Activated CD8-positive, alpha-beta T cell treated with anti-CD3 and anti-CD28 coated beads for 36 hours (primary cell): ENCODE measurements around the gene GTPBP3. TPM values are rescaled to one million over a fixed set of nuclear protein-coding genes. Genes with fewer than 3 reads are reported as not detected.

Source experiments
- ATAC-seq: fragments of 200-7000 bp; cut with Tn5 transposase; one replicate; pipeline ENCODE4 v1.10.0; 2021; ENCODE audit warnings: mild to moderate bottlenecking, moderate library complexity
- CTCF ChIA-PET: fragments of 350-600 bp; sonication (Branson Sonifier 250); formaldehyde crosslinking; loops from one replicate; lab custom pipeline; 2021; ENCODE audit warnings: antibody characterized with exemption; lab: Charles Lee
- POLR2A ChIA-PET: fragments of 350-600 bp; sonication (Branson Sonifier 250); formaldehyde crosslinking; loops from one replicate; lab custom pipeline; 2021; ENCODE audit warnings: antibody characterized with exemption; lab: Charles Lee
- DNase-seq: peaks from one replicate; pipeline ENCODE4 v3.0.0-alpha.2; 2020
- H3K27ac Mint-ChIP-seq: one replicate; pipeline ENCODE4 v1.8.0; 2021; ENCODE audit warnings: mild to moderate bottlenecking, mixed read lengths
- H3K27me3 Mint-ChIP-seq: one replicate; pipeline ENCODE4 v1.8.0; 2021; ENCODE audit warnings: mixed read lengths
- H3K36me3 Mint-ChIP-seq: one replicate; pipeline ENCODE4 v1.8.0; 2021; ENCODE audit warnings: low read depth, mixed read lengths
- H3K4me1 Mint-ChIP-seq: one replicate; pipeline ENCODE4 v1.8.0; 2021; ENCODE audit warnings: low read depth, mixed read lengths
- H3K4me3 Mint-ChIP-seq: one replicate; pipeline ENCODE4 v1.8.0; 2021; ENCODE audit warnings: mild to moderate bottlenecking, moderate library complexity, mixed read lengths
- H3K9me3 Mint-ChIP-seq: one replicate; pipeline ENCODE4 v1.8.0; 2021; ENCODE audit warnings: mixed read lengths
- CTCF ChIP-seq: fragments of 200-600 bp; IDR thresholded peaks from one replicate; pipeline ENCODE4 v1.8.0; 2022; ENCODE audit warnings: antibody characterized with exemption, mild to moderate bottlenecking
- intact Hi-C: fragments of 100-400 bp; cut with micrococcal nuclease; formaldehyde crosslinking; loops from one replicate; pipeline ENCODE4 v1.10.0; 2022
- total RNA-seq, 2 experiments: library from RNA; stranded (reverse); gene quantifications; one replicate each; pipeline ENCODE4 v1.2.3, GENCODE V29; 2021

The GTPBP3 gene
- total RNA-seq, 2 experiments from 2014 or later: 43.8 to 45.4 TPM

GRCh38 chr19:17380426-17381138 lies 43.2 kb downstream of the GTPBP3 start:
- Mint-ChIP-seq H3K27ac (no peak overlapping the region), H3K27me3 (peaks cover 5% of the 10 kb centered on the region), H3K4me1 (peaks cover 5% of the 10 kb centered on the region), H3K9me3 (no peaks in the 10 kb centered on the region), H3K36me3 (no peaks in the 10 kb centered on the region), H3K4me3 (no peak overlapping the region)
- intact Hi-C loops: no loop called here
- ATAC-seq (no peak), DNase-seq (no peak)
- ChIA-PET CTCF (interaction anchor here (1.0 kb wide), 2 partner anchors 74 to 88 kb away, joined by 3 to 4 read pairs; no protein-coding TSS in a partner anchor), POLR2A (no interaction called here)
- TF ChIP-seq CTCF: no peak

GRCh38 chr19:17385878-17386611 lies 48.7 kb downstream of the GTPBP3 start:
- intact Hi-C loops: loop anchor here (5.0 kb wide), 1 partner anchor 39 kb away; no protein-coding TSS in a partner anchor
- peaks cover 3% of the 10 kb centered on the region for H3K9me3 Mint-ChIP-seq
- H3K4me1 Mint-ChIP-seq: peaks cover 8% of the 10 kb centered on the region
- H3K27me3 Mint-ChIP-seq: peaks cover 5% of the 10 kb centered on the region
- peak; percentile 98 for TF ChIP-seq CTCF
- peak; percentile 58 for ATAC-seq
- POLR2A ChIA-PET: interaction anchor here (1.2 to 1.3 kb wide), 2 partner anchors 19 to 48 kb away, joined by 4 to 5 read pairs; partner anchors contain the start of genes BST2 and GTPBP3
- DNase-seq: peak; percentile 81
- H3K27ac Mint-ChIP-seq: no peak overlapping the region
- no peak overlapping the region for H3K4me3 Mint-ChIP-seq
- H3K36me3 Mint-ChIP-seq: no peaks in the 10 kb centered on the region
- CTCF ChIA-PET: interaction anchor here (0.6 to 4.5 kb wide), 37 partner anchors 8 to 143 kb away, joined by 3 to 25 read pairs (median 5); partner anchors contain the start of genes CCDC194, DDA1, MRPL34 and MVB12A

GRCh38 chr19:17389288-17389687 lies 51.9 kb downstream of the GTPBP3 start:
- ChIA-PET CTCF (interaction anchor here (0.7 to 4.0 kb wide), 17 partner anchors 10 to 124 kb away, joined by 3 to 20 read pairs (median 4); partner anchors contain the start of genes ABHD8, BABAM1, DDA1 and MVB12A), POLR2A (interaction anchor here (0.6 to 1.0 kb wide), 4 partner anchors 16 to 127 kb away, joined by 3 to 6 read pairs (median 4); partner anchors contain the start of gene BST2)
- ATAC-seq: no peak
- Mint-ChIP-seq H3K9me3 (peaks cover 3% of the 10 kb centered on the region), H3K27me3 (peaks cover 5% of the 10 kb centered on the region), H3K36me3 (no peaks in the 10 kb centered on the region), H3K4me1 (peaks cover 11% of the 10 kb centered on the region), H3K27ac (no peak overlapping the region), H3K4me3 (no peak overlapping the region)
- no peak for TF ChIP-seq CTCF
- intact Hi-C loops: loop anchor here (5.0 kb wide), 1 partner anchor 42 kb away; no protein-coding TSS in a partner anchor
- no peak for DNase-seq

- no peak for ATAC-seq
- peaks cover 3% of the 10 kb centered on the region for H3K9me3 Mint-ChIP-seq
- peak overlapping the region; percentile 81 for H3K4me3 Mint-ChIP-seq
- H3K36me3 Mint-ChIP-seq: no peaks in the 10 kb centered on the region
- DNase-seq: no peak
- peaks cover 5% of the 10 kb centered on the region for H3K27me3 Mint-ChIP-seq
- CTCF ChIA-PET: interaction anchor here (0.5 to 4.0 kb wide), 11 partner anchors 15 to 98 kb away, joined by 3 to 20 read pairs (median 4); partner anchors contain the start of genes ABHD8, BST2 and MVB12A
- no peak for TF ChIP-seq CTCF
- H3K27ac Mint-ChIP-seq: no peak overlapping the region
- POLR2A ChIA-PET: interaction anchor here (0.6 kb wide), 2 partner anchors 10 to 35 kb away, joined by 3 to 4 read pairs; no protein-coding TSS in a partner anchor
- intact Hi-C loops: loop anchor here (5.0 kb wide), 1 partner anchor 43 kb away; no protein-coding TSS in a partner anchor
- H3K4me1 Mint-ChIP-seq: peaks cover 14% of the 10 kb centered on the region
Measured at GRCh38 chr19:17389957-17390664, 52.8 kb downstream of the GTPBP3 start.
